D341Med (cell line): ENCODE results near the gene GJD3.
"Not testable (repeated sequence)": the region's sequence is repeated elsewhere in the genome, so short reads cannot be mapped to it uniquely, and the experiment has no call there.

Experiments used
- DNase-seq: peaks from one replicate; pipeline ENCODE4 v3.0.0; 2012; ENCODE audit warnings: low spot score

GJD3 gene, protein sequence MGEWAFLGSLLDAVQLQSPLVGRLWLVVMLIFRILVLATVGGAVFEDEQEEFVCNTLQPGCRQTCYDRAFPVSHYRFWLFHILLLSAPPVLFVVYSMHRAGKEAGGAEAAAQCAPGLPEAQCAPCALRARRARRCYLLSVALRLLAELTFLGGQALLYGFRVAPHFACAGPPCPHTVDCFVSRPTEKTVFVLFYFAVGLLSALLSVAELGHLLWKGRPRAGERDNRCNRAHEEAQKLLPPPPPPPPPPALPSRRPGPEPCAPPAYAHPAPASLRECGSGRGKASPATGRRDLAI

GRCh38 chr17:40364121-40364861 lies at the start of gene GJD3:
TSS of gene GJD3 (minus strand) at chr17:40364737. CDS start at chr17:40363815, 922 bp downstream.
- peak; percentile 36 for DNase-seq

DNA sequence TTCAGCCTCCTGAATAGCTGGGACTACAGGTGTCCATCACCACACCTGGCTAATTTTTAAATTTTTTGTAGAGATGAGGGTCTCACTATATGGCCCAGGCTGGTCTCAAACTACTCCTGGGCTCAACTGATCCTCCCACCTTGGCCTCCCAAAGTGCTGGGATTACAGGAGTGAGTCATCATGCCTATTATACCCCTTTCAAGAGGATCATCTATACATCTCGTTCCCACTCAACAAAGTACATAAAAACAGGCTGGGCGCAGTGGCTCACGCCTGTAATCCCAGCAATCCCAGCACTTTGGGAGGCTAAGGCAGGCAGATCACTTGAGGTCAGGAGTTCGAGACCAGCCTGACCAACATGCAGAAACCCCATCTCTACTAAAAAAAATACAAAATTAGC lies 49.8 kb upstream of the GJD3 start:
- not testable (repeated sequence) for DNase-seq

DNA sequence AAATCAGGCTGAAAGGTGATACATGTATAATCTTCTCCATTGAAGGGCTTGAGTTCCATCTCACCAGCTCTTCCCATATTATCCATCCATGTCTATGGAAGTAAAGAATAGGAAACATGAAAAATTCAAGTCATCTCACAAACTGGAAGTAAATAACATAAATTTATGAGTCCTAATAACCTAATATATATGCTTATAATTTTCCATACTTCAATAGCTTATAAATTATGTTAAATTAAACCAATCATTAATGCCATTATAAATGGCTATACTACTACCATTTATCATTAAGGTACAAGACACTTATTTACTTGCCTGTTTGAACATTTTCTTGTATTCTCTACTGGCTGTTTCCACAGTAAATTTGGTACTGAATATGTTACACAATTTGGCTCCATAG lies 48.3 kb upstream of the GJD3 start:
- DNase-seq = no peak

- no peak for DNase-seq
Measured at GRCh38 chr17:40411821-40412220, 47.3 kb upstream of the GJD3 start.

- DNase-seq = no peak
Measured at GRCh38 chr17:40410082-40410481, 45.5 kb upstream of the GJD3 start.

DNA sequence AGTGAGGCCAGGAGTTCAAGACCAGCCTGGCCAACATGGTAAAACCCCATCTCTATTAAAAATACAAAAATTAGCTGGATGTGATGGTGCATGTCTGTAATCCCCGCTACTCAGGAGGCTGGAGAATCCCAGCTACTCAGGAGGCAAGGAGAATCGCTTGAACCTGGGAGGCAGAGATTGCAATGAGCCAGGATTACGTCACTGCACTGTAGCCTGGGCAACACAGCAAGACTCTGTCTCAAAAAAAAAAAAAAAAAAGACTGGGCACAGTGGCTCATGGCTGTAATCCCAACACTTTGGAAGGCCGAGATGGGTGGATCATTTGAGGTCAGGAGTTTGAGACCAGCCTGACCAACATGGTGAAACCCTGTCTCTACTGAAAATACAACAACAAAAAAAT lies 45.0 kb upstream of the GJD3 start:
- DNase-seq = not testable (repeated sequence)

DNA sequence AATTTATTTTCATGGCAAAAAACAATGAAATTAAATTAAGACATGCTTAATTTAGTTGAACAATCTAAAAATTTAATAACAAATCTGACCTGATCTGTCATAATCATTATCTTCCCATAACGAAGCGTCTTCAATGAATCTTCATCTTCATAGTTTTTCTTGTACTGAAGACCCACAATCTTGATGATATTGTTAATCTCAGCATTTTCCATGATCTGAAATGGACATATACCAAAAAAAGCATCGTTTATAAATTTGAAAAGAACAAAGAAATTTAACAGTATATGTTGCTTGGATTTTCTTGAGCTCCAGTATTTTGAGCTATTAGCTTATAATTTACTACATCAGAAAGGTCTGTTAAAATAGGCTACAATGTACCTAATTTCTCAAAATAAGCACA lies 42.9 kb upstream of the GJD3 start:
- DNase-seq = no peak

GRCh38 chr17:40404003-40404402 lies 39.5 kb upstream of the GJD3 start:
- no peak for DNase-seq

GRCh38 chr17:40402668-40403067 lies 38.1 kb upstream of the GJD3 start:
- DNase-seq = no peak

DNA sequence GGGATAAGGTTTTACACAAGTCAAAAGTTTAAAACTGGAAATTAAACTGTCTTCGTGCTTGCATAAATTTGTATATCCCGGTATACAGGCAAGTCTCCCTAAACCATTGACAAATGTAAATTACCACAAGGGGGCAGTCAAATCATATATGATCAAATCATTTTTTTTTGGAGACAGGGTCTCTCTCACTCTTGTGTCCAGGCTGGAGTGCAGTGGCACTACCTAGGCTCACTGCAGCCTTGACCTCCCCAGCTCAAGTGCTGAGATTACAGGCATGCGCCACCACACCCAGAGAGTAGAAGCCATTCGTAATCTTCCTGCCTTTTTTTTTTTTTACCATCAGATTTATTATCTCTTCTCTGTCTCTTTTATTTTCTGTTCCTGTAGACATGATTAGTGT lies 34.6 kb upstream of the GJD3 start:
- DNase-seq = peak; percentile 56

DNA sequence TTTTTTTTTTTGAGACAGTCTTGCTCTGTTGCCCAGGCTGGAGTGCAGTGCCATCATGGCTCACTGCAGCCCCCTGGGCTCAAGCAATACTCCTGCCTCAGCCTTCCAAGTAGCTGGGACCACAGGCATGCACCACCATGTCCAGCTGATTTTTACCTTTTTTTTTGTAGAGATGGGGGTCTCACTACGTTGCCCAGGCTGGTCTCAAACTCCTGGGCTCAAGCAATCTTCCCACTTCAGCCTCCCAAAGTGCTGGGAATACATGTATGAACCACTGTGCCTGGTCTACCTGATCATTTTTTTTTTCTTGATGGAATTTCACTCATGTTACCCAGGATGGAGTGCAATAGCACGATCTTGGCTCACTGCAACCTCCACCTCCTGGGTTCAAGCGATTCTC lies 22.0 kb upstream of the GJD3 start:
- DNase-seq = not testable (repeated sequence)

GRCh38 chr17:40382251-40382650 lies 17.7 kb upstream of the GJD3 start:
- no peak for DNase-seq

- no peak for DNase-seq
Measured at GRCh38 chr17:40378966-40379365, 14.4 kb upstream of the GJD3 start.

- DNase-seq = no peak
Measured at GRCh38 chr17:40377832-40378231, 13.3 kb upstream of the GJD3 start.

DNA sequence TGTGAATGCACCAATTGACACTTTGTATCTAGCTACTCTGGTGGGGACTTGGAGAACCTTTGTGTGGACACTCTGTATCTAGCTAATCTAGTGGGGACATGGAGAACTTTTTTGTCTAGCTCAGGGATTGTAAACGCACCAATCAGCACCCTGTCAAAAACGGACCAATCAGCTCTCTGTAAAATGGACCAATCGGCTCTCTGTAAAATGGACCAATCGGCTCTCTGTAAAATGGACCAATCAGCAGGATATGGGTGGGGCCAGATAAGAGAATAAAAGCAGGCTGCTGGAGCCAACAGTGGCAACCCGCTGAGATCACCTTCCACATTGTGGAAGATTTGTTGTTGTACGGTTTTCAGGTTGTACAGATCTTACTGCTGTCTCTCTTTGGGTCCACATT lies 12.0 kb upstream of the GJD3 start:
- not testable (repeated sequence) for DNase-seq

GRCh38 chr17:40375786-40376185 lies 11.2 kb upstream of the GJD3 start:
- DNase-seq = not testable (repeated sequence)

- DNase-seq = no peak
Measured at GRCh38 chr17:40374821-40375498, 10.4 kb upstream of the GJD3 start.

GRCh38 chr17:40373999-40374398 lies 9.5 kb upstream of the GJD3 start:
- no peak for DNase-seq

DNA sequence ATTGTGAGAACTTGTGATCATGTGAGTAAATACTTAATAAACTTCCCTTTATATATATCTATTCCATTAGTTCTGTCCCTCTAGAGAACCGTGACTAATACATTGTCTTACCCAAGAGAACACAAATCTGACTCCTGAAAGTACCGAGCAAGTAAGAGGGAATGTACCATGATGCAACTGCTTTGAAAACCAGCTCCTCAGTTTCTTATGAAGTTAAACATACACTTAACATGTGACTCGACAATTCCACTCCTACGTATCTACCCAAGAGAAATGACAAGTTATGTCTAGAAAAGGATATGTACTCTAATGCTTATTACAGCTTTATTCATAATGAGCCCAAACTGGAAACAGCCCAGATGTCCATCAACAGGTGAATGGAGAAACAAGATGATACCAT lies 8.8 kb upstream of the GJD3 start:
- DNase-seq = no peak

DNA sequence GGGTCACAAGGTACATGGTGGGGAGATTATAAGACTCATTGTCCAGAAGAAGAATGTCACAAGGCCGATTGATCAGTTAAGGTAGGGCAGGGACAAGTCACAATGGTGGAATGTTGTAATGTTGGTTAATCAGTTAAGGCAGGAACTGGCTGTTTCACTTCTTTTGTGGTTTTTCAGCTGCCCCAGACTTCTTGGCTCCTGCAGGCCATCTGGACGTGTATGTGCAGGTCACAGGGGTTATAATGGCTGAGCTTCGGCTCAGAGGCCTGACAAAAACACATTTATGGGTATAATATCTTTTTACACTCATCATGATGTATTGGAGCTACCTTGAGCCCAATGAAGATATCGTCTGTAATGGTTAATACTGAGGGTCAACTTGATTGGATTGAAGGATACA lies 8.1 kb upstream of the GJD3 start:
- DNase-seq = not testable (repeated sequence)

- DNase-seq = no peak
Measured at GRCh38 chr17:40372031-40372430, 7.5 kb upstream of the GJD3 start.

- DNase-seq = peak; percentile 53
Measured at GRCh38 chr17:40371261-40371929, 6.9 kb upstream of the GJD3 start.

DNA sequence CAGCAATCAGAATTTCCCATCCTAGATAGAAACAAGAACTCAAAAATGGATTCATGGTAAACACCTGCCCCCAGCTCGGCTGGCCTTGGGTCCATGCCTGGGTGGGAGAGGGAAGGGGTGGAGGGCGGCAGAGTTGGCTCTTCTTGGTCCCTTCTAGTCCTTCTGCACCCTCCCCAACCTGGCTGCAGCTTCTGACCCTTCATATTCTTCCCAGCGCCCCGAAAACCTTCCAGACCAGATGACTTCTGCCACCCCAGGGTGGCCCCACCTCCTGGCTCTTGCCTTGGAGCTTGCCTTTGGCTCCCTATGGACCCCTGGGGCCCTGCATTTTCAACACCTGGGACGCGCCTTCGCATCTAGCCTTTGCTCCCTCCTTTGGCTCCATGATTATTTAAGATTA lies 5.4 kb upstream of the GJD3 start:
- DNase-seq = peak; percentile 32
